ENCODE data around the gene PLOD2. TPM values are rescaled to one million over a fixed set of nuclear protein-coding genes. Genes with fewer than 3 reads are reported as not detected.

PLOD2 gene
- polyA plus RNA-seq, 1 donor (not counting 4 experiments of a cell fraction or from before 2014, with no cell fraction given): 30.0 TPM

DNA sequence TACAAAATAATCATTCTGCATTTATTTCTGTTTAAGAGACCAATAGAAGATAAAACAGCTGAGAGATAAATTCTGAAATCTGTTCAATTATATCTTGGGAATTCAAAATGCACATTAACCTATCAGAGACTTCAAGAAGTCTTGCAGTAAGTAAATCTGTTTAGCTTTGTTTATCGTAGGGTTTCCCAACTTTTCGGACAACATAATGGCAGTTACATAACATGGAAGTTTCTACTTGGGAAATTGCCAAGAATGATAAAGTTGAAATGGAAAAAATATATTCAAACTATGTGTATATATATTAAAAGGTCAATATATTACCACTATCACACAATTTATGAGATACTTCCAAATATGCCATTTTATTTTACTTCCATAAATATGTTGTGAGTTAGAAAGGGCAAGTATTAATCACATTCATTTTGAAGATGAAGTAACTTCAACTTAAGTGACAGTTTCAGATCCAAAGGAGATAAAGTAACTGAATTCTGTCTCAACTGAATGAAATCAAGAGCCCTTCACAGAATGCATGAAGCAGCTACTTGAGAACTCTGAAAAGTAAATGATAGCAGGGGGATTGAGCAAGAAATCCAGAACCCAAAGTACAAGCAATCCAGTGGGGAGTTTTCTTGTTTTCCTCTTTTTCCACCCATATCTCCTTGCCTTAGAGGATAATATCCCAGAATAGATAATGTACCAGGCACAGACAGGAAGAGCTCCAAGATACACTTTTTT is 108.8 kb downstream of the PLOD2 start:
- H3K9me1 ChIP-seq (ENCODE audit: control insufficient read depth, extremely low read depth, insufficient read depth, low read length): no peaks in the 10 kb centered on the region
- no peaks in the 10 kb centered on the region for H3K9me3 ChIP-seq (ENCODE audit: control insufficient read depth, low read depth, low read length)
- no peak overlapping the region for H3K27ac ChIP-seq (ENCODE audit: control insufficient read depth, insufficient read depth, low read length)
- no peak overlapping the region for H3K4me3 ChIP-seq (ENCODE audit: control insufficient read depth in 2 of 3, extremely low read depth in 1 of 3, insufficient read depth in 2 of 3, low read depth in 1 of 3, low read length in 3 of 3)
- no peaks in the 10 kb centered on the region for H4K20me1 ChIP-seq (ENCODE audit: control insufficient read depth, extremely low read depth, insufficient read depth, low read length)
- TF ChIP-seq CTCF (optimal IDR thresholded peaks at IDR 0.05 in 1 of 3, IDR thresholded peaks at IDR 0.05 in 1 of 3, conservative IDR thresholded peaks at IDR 0.05 in 1 of 3; ENCODE audit: extremely low read depth in 1 of 3, insufficient read depth in 2 of 3, low read length in 3 of 3) (no peak), EZH2 (IDR thresholded peaks at IDR 0.05; ENCODE audit: low read length) (no peak)
- H3K36me3 ChIP-seq (ENCODE audit: control insufficient read depth in 2 of 2, extremely low read depth in 1 of 2, insufficient read depth in 2 of 2, low read length in 2 of 2): no peaks in the 10 kb centered on the region
- FAIRE-seq: no peak
- no peak overlapping the region for H3K9ac ChIP-seq (ENCODE audit: control insufficient read depth, extremely low read depth, insufficient read depth, low read length)
- no peak overlapping the region for H2AFZ ChIP-seq (ENCODE audit: control insufficient read depth, low read length)
- no peaks in the 10 kb centered on the region for H3K4me1 ChIP-seq (ENCODE audit: control insufficient read depth, extremely low read depth, insufficient read depth, low read length)
- dilution Hi-C loops (cut with MboI; ENCODE audit: extremely low pct_ligation_motif_present, low sequenced_read_pairs): no loop called here
- DNase-seq (ENCODE audit: low read depth, low spot score): no peak
- no peaks in the 10 kb centered on the region for H3K27me3 ChIP-seq (ENCODE audit: control insufficient read depth, extremely low read depth, insufficient read depth, low read length)
- no peaks in the 10 kb centered on the region for H3K79me2 ChIP-seq (ENCODE audit: control insufficient read depth, insufficient read depth, low read length)
- no peak overlapping the region for H3K4me2 ChIP-seq (ENCODE audit: control insufficient read depth, extremely low read depth, insufficient read depth, low read depth, low read length)

GRCh38 chr3:146050691-146051090 is 110.3 kb downstream of the PLOD2 start:
- Histone ChIP-seq H4K20me1 (ENCODE audit: control insufficient read depth, extremely low read depth, insufficient read depth, low read length) (no peaks in the 10 kb centered on the region), H3K36me3 (ENCODE audit: control insufficient read depth in 2 of 2, extremely low read depth in 1 of 2, insufficient read depth in 2 of 2, low read length in 2 of 2) (no peaks in the 10 kb centered on the region), H3K4me2 (ENCODE audit: control insufficient read depth, extremely low read depth, insufficient read depth, low read depth, low read length) (no peak overlapping the region), H3K79me2 (ENCODE audit: control insufficient read depth, insufficient read depth, low read length) (no peaks in the 10 kb centered on the region), H3K9ac (ENCODE audit: control insufficient read depth, extremely low read depth, insufficient read depth, low read length) (no peak overlapping the region), H3K4me1 (ENCODE audit: control insufficient read depth, extremely low read depth, insufficient read depth, low read length) (no peaks in the 10 kb centered on the region), H3K27ac (ENCODE audit: control insufficient read depth, insufficient read depth, low read length) (no peak overlapping the region), H3K9me1 (ENCODE audit: control insufficient read depth, extremely low read depth, insufficient read depth, low read length) (no peaks in the 10 kb centered on the region), H3K9me3 (ENCODE audit: control insufficient read depth, low read depth, low read length) (no peaks in the 10 kb centered on the region), H3K27me3 (ENCODE audit: control insufficient read depth, extremely low read depth, insufficient read depth, low read length) (no peaks in the 10 kb centered on the region), H3K4me3 (ENCODE audit: control insufficient read depth in 2 of 3, extremely low read depth in 1 of 3, insufficient read depth in 2 of 3, low read depth in 1 of 3, low read length in 3 of 3) (no peak overlapping the region), H2AFZ (ENCODE audit: control insufficient read depth, low read length) (no peak overlapping the region)
- FAIRE-seq (no peak), DNase-seq (ENCODE audit: low read depth, low spot score) (no peak)
- TF ChIP-seq CTCF (optimal IDR thresholded peaks at IDR 0.05 in 1 of 3, IDR thresholded peaks at IDR 0.05 in 1 of 3, conservative IDR thresholded peaks at IDR 0.05 in 1 of 3; ENCODE audit: extremely low read depth in 1 of 3, insufficient read depth in 2 of 3, low read length in 3 of 3): no peak
- no peak for TF ChIP-seq EZH2 (IDR thresholded peaks at IDR 0.05; ENCODE audit: low read length)
- dilution Hi-C loops (cut with MboI; ENCODE audit: extremely low pct_ligation_motif_present, low sequenced_read_pairs): no loop called here
